WTC11 (cell line): ENCODE data around the gene SPRED1. TPM values are rescaled to one million over a fixed set of nuclear protein-coding genes. Genes with fewer than 3 reads are reported as not detected.

ENCODE experiments used
- ATAC-seq: fragments of 200-7000 bp; cut with Tn5 transposase; 2 replicates; pipeline ENCODE4 v1.10.0; 2021; ENCODE audit warnings: mild to moderate bottlenecking, moderate library complexity
- CTCF ChIA-PET: fragments of 300-600 bp; sonication (Branson Sonifier 250); formaldehyde crosslinking; loops from one replicate; lab custom pipeline; 2021; ENCODE audit warnings: antibody characterized with exemption; lab: Charles Lee
- POLR2A ChIA-PET: fragments of 350-600 bp; sonication (Branson Sonifier 250); formaldehyde crosslinking; loops from one replicate; lab custom pipeline; 2021; ENCODE audit warnings: antibody characterized with exemption; lab: Charles Lee
- DNase-seq: peaks from one replicate; pipeline ENCODE4 v3.0.0; 2021; ENCODE audit warnings: low spot score
- H3K27ac Mint-ChIP-seq: 2 replicates; pipeline ENCODE4 v1.8.0; 2021; ENCODE audit warnings: mixed read lengths
- H3K27me3 Mint-ChIP-seq: 2 replicates; pipeline ENCODE4 v1.8.0; 2021; ENCODE audit warnings: low read depth, mild to moderate bottlenecking, moderate library complexity, mixed read lengths
- H3K36me3 Mint-ChIP-seq: 2 replicates; pipeline ENCODE4 v1.8.0; 2021; ENCODE audit warnings: mixed read lengths
- H3K4me1 Mint-ChIP-seq: 2 replicates; pipeline ENCODE4 v1.8.0; 2022; ENCODE audit warnings: mixed read lengths
- H3K4me3 Mint-ChIP-seq: 2 replicates; pipeline ENCODE4 v1.8.0; 2021; ENCODE audit warnings: mild to moderate bottlenecking, moderate library complexity, mixed read lengths
- H3K9me3 Mint-ChIP-seq: 2 replicates; pipeline ENCODE4 v1.8.0; 2021; ENCODE audit warnings: mixed read lengths
- CBFB ChIP-seq: sonication (generic); formaldehyde crosslinking; IDR thresholded peaks from 2 replicates; pipeline ENCODE4 v1.8.1; 2022; ENCODE audit warnings: mild to moderate bottlenecking, low read depth, missing genetic modification reagents
- CREB1 ChIP-seq: sonication (generic); formaldehyde crosslinking; IDR thresholded peaks from 2 replicates; pipeline ENCODE4 v1.8.0; 2023; ENCODE audit warnings: mild to moderate bottlenecking, missing genetic modification reagents
- ELF4 ChIP-seq: sonication (generic); formaldehyde crosslinking; IDR thresholded peaks from 2 replicates; pipeline ENCODE4 v1.8.1; 2022; ENCODE audit warnings: low read depth, mild to moderate bottlenecking, moderate library complexity, missing genetic modification reagents
- ERG ChIP-seq: fragments of 250-450 bp; sonication (Bioruptor Pico); IDR thresholded peaks from 2 replicates; pipeline ENCODE4 v1.8.0; 2021; ENCODE audit warnings: mild to moderate bottlenecking
- GRHL2 ChIP-seq: fragments of 250-450 bp; sonication (Bioruptor Pico); IDR thresholded peaks from 2 replicates; pipeline ENCODE4 v1.8.0; 2022; ENCODE audit warnings: mild to moderate bottlenecking, moderate library complexity; ENCODE audit not compliant: insufficient replicate concordance, severe bottlenecking
- NR3C1 ChIP-seq: sonication (generic); formaldehyde crosslinking; conservative IDR thresholded peaks from 2 replicates; pipeline ENCODE4 v1.8.1; 2023; ENCODE audit warnings: low read depth, mild to moderate bottlenecking, missing genetic modification reagents
- SMAD4 ChIP-seq: sonication (generic); formaldehyde crosslinking; IDR thresholded peaks from 2 replicates; pipeline ENCODE4 v1.8.0; 2022; ENCODE audit warnings: mild to moderate bottlenecking, missing genetic modification reagents
- SOX15 ChIP-seq: fragments of 250-450 bp; sonication (Bioruptor Pico); IDR thresholded peaks from 2 replicates; pipeline ENCODE4 v1.9.0; 2021; ENCODE audit warnings: mild to moderate bottlenecking
- SP1 ChIP-seq: sonication (generic); formaldehyde crosslinking; conservative IDR thresholded peaks from 2 replicates; pipeline ENCODE4 v1.8.1; 2022; ENCODE audit warnings: missing genetic modification reagents
- TCF7 ChIP-seq: sonication (generic); formaldehyde crosslinking; IDR thresholded peaks from 2 replicates; pipeline ENCODE4 v1.8.0; 2022; ENCODE audit warnings: mild to moderate bottlenecking, low read depth, missing genetic modification reagents, moderate library complexity
- ZNF121 ChIP-seq: sonication (generic); formaldehyde crosslinking; IDR thresholded peaks from 2 replicates; pipeline ENCODE4 v1.8.0; 2023; ENCODE audit warnings: missing genetic modification reagents
- ZNF138 ChIP-seq: sonication (generic); formaldehyde crosslinking; conservative IDR thresholded peaks from 2 replicates; pipeline ENCODE4 v1.8.1; 2022; ENCODE audit warnings: mild to moderate bottlenecking, moderate library complexity, missing genetic modification reagents
- ZNF317 ChIP-seq: sonication (generic); formaldehyde crosslinking; IDR thresholded peaks from 2 replicates; pipeline ENCODE4 v1.8.1; 2023; ENCODE audit warnings: low read depth, mild to moderate bottlenecking, moderate library complexity, missing genetic modification reagents, borderline replicate concordance
- ZSCAN18 ChIP-seq: fragments of 250-450 bp; sonication (Bioruptor Pico); IDR thresholded peaks from 2 replicates; pipeline ENCODE4 v2.1.2; 2022; ENCODE audit warnings: mild to moderate bottlenecking, moderate library complexity
- total RNA-seq: library from RNA; stranded (reverse); gene quantifications from 3 replicates; pipeline ENCODE4 v1.2.3, GENCODE V29; 2021
- TF ChIP-seq, protein P1 (sequence below): sonication (generic); formaldehyde crosslinking; IDR thresholded peaks from 2 replicates; pipeline ENCODE4 v1.8.1; 2022; ENCODE audit warnings: low read depth, missing genetic modification reagents, borderline replicate concordance
- TF ChIP-seq, protein P2 (sequence below): sonication (generic); formaldehyde crosslinking; IDR thresholded peaks from 2 replicates; pipeline ENCODE4 v1.8.1; 2023; ENCODE audit warnings: mild to moderate bottlenecking, missing genetic modification reagents, borderline replicate concordance
- TF ChIP-seq, protein P3 (sequence below): sonication (generic); formaldehyde crosslinking; conservative IDR thresholded peaks from 2 replicates; pipeline ENCODE4 v1.8.1; 2023; ENCODE audit warnings: mild to moderate bottlenecking, low read depth, missing genetic modification reagents, moderate library complexity
- TF ChIP-seq, protein P4 (sequence below): fragments of 250-450 bp; sonication (Bioruptor Pico); IDR thresholded peaks from 2 replicates; pipeline ENCODE4 v1.9.0; 2021; ENCODE audit warnings: mild to moderate bottlenecking

Gene SPRED1
- total RNA-seq, 1 experiment from 2014 or later: 35.9 TPM

DNA sequence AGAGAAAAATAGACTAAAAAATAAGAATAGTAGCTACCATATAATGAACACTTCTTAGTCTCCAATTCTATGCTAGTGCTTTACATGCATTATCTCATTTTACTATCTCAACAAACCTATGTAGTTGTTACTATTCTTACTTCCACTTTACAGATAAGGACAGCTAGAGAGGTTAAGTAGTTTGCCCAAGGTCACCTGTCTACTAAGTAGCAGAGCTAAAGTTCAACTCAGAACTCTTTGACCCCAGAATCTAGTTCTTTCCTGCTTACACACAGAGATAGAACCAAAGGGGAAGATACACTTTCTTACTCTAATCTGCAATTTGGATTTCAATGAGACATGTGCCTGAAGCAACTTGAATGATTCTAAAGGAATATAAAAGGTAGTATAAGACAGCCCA, 24.7 kb upstream of the SPRED1 start (continued):
- TF ChIP-seq ELF4: no peak
- TF ChIP-seq SOX15: no peak

GRCh38 chr15:38228618-38229017, 24.0 kb upstream of the SPRED1 start:
- Mint-ChIP-seq H3K9me3 (no peaks in the 10 kb centered on the region), H3K27ac (no peak overlapping the region), H3K4me1 (peaks cover 9% of the 10 kb centered on the region), H3K36me3 (no peaks in the 10 kb centered on the region)
- CTCF ChIA-PET: interaction anchor here (0.6 to 1.4 kb wide), 3 partner anchors 168 to 261 kb away, joined by 3 to 4 read pairs (median 3); no protein-coding TSS in a partner anchor
- ATAC-seq (no peak), DNase-seq (no peak)
- TF ChIP-seq SP1 (CRISPR knock-in tag) (no peak), ERG (no peak), ZNF138 (CRISPR knock-in tag) (no peak), ZNF317 (CRISPR knock-in tag) (no peak), NR3C1 (no peak), GRHL2 (CRISPR knock-in tag) (no peak)
- TF ChIP-seq, protein P1, sequence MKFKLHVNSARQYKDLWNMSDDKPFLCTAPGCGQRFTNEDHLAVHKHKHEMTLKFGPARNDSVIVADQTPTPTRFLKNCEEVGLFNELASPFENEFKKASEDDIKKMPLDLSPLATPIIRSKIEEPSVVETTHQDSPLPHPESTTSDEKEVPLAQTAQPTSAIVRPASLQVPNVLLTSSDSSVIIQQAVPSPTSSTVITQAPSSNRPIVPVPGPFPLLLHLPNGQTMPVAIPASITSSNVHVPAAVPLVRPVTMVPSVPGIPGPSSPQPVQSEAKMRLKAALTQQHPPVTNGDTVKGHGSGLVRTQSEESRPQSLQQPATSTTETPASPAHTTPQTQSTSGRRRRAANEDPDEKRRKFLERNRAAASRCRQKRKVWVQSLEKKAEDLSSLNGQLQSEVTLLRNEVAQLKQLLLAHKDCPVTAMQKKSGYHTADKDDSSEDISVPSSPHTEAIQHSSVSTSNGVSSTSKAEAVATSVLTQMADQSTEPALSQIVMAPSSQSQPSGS: no peak
- TF ChIP-seq, protein P2, sequence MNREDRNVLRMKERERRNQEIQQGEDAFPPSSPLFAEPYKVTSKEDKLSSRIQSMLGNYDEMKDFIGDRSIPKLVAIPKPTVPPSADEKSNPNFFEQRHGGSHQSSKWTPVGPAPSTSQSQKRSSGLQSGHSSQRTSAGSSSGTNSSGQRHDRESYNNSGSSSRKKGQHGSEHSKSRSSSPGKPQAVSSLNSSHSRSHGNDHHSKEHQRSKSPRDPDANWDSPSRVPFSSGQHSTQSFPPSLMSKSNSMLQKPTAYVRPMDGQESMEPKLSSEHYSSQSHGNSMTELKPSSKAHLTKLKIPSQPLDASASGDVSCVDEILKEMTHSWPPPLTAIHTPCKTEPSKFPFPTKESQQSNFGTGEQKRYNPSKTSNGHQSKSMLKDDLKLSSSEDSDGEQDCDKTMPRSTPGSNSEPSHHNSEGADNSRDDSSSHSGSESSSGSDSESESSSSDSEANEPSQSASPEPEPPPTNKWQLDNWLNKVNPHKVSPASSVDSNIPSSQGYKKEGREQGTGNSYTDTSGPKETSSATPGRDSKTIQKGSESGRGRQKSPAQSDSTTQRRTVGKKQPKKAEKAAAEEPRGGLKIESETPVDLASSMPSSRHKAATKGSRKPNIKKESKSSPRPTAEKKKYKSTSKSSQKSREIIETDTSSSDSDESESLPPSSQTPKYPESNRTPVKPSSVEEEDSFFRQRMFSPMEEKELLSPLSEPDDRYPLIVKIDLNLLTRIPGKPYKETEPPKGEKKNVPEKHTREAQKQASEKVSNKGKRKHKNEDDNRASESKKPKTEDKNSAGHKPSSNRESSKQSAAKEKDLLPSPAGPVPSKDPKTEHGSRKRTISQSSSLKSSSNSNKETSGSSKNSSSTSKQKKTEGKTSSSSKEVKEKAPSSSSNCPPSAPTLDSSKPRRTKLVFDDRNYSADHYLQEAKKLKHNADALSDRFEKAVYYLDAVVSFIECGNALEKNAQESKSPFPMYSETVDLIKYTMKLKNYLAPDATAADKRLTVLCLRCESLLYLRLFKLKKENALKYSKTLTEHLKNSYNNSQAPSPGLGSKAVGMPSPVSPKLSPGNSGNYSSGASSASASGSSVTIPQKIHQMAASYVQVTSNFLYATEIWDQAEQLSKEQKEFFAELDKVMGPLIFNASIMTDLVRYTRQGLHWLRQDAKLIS (CRISPR knock-in tag): no peak
- TF ChIP-seq, all 79 proteins: peak for 0
- no peak overlapping the region for H3K4me3 Mint-ChIP-seq
- H3K27me3 Mint-ChIP-seq: no peaks in the 10 kb centered on the region
- POLR2A ChIA-PET: interaction anchor here (0.7 kb wide), 1 partner anchor 24 kb away, joined by 5 read pairs; the partner anchor contains the start of gene SPRED1

DNA sequence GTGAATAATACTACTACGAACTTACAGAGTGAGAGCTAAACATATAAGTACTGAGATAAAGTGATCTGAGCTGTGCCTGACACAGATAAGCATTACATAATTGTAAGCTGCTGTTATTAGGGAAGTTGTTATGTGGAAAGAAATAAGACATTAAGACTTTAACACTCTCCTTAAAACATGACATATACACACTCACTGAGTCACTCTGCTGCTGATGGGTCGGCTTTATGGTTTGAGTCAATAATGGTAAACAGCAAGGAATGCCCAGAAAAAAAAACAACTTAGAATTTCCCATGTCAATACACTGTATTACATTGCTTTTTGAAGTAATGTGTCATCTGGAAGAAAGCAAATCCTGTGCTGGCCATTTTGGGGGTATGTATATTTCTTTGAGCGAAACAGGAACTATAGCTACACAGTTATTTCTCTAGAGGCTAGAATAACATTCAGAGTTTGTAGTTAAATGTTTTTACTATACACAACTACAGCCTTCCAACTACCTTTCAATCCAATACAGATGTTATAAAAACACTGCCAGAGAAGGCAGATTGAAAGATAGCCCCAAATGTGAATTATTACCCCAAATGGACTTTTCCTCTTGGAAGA, 22.8 kb upstream of the SPRED1 start:
- Mint-ChIP-seq H3K4me1 (peaks cover 9% of the 10 kb centered on the region), H3K4me3 (no peak overlapping the region), H3K27me3 (no peaks in the 10 kb centered on the region), H3K36me3 (no peaks in the 10 kb centered on the region), H3K27ac (no peak overlapping the region), H3K9me3 (peaks cover 3% of the 10 kb centered on the region; the same call in 1 of the 2 replicates)
- DNase-seq: no peak
- POLR2A ChIA-PET: no interaction called here
- CTCF ChIA-PET: interaction anchor here (1.4 kb wide), 1 partner anchor 227 kb away, joined by 4 read pairs; no protein-coding TSS in a partner anchor
- no peak for ATAC-seq
- TF ChIP-seq TCF7 (no peak), CREB1 (CRISPR knock-in tag) (no peak), SMAD4 (no peak), ZSCAN18 (CRISPR knock-in tag) (no peak), ZNF121 (no peak), CBFB (CRISPR knock-in tag) (no peak)
- TF ChIP-seq, protein P3, sequence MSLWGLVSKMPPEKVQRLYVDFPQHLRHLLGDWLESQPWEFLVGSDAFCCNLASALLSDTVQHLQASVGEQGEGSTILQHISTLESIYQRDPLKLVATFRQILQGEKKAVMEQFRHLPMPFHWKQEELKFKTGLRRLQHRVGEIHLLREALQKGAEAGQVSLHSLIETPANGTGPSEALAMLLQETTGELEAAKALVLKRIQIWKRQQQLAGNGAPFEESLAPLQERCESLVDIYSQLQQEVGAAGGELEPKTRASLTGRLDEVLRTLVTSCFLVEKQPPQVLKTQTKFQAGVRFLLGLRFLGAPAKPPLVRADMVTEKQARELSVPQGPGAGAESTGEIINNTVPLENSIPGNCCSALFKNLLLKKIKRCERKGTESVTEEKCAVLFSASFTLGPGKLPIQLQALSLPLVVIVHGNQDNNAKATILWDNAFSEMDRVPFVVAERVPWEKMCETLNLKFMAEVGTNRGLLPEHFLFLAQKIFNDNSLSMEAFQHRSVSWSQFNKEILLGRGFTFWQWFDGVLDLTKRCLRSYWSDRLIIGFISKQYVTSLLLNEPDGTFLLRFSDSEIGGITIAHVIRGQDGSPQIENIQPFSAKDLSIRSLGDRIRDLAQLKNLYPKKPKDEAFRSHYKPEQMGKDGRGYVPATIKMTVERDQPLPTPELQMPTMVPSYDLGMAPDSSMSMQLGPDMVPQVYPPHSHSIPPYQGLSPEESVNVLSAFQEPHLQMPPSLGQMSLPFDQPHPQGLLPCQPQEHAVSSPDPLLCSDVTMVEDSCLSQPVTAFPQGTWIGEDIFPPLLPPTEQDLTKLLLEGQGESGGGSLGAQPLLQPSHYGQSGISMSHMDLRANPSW (CRISPR knock-in tag): no peak
- TF ChIP-seq, protein P4, sequence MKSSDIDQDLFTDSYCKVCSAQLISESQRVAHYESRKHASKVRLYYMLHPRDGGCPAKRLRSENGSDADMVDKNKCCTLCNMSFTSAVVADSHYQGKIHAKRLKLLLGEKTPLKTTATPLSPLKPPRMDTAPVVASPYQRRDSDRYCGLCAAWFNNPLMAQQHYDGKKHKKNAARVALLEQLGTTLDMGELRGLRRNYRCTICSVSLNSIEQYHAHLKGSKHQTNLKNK (CRISPR knock-in tag): no peak
